HG03159 (cell line): ENCODE results near the gene STARD9.

ENCODE experiments used
- ATAC-seq: cut with Tn5 transposase; IDR thresholded peaks from one replicate; pipeline ENCODE4 v1.9.1; 2021; ENCODE audit warnings: mild to moderate bottlenecking, moderate library complexity; ENCODE audit not compliant: unreplicated experiment

STARD9 gene

GRCh38 chr15:42692536-42692935, 117.1 kb downstream of the STARD9 start:
- ATAC-seq: no peak

GRCh38 chr15:42692997-42693396, 117.6 kb downstream of the STARD9 start:
- ATAC-seq: no peak

GRCh38 chr15:42693496-42693895, 118.1 kb downstream of the STARD9 start:
- ATAC-seq: no peak

- ATAC-seq: no peak
Measured at GRCh38 chr15:42693942-42694341, 118.5 kb downstream of the STARD9 start.

- ATAC-seq: no peak
Measured at GRCh38 chr15:42694398-42694797, 119.0 kb downstream of the STARD9 start.

- ATAC-seq: no peak
Measured at GRCh38 chr15:42695527-42696071, 120.2 kb downstream of the STARD9 start.

- ATAC-seq: no peak
Measured at GRCh38 chr15:42696626-42697025, 121.2 kb downstream of the STARD9 start.

GRCh38 chr15:42704492-42704926, 129.1 kb downstream of the STARD9 start:
- ATAC-seq: no peak

- no peak for ATAC-seq
Measured at GRCh38 chr15:42705336-42705735, 129.9 kb downstream of the STARD9 start.

- ATAC-seq: no peak
Measured at GRCh38 chr15:42707068-42707467, 131.7 kb downstream of the STARD9 start.

- ATAC-seq: no peak
Measured at GRCh38 chr15:42707873-42708544, 132.6 kb downstream of the STARD9 start.

GRCh38 chr15:42710662-42711061, 135.3 kb downstream of the STARD9 start:
- ATAC-seq: no peak

GRCh38 chr15:42711746-42712145, 136.3 kb downstream of the STARD9 start:
- no peak for ATAC-seq

- ATAC-seq: no peak
Measured at GRCh38 chr15:42712584-42712983, 137.2 kb downstream of the STARD9 start.

- ATAC-seq: no peak
Measured at GRCh38 chr15:42716125-42716524, 140.7 kb downstream of the STARD9 start.

- ATAC-seq: no peak
Measured at GRCh38 chr15:42716626-42717025, 141.2 kb downstream of the STARD9 start.

- ATAC-seq: no peak
Measured at GRCh38 chr15:42719043-42719442, 143.6 kb downstream of the STARD9 start.

- no peak for ATAC-seq
Measured at GRCh38 chr15:42720071-42720470, 144.7 kb downstream of the STARD9 start.

GRCh38 chr15:42721016-42721415, 145.6 kb downstream of the STARD9 start:
- no peak for ATAC-seq

GRCh38 chr15:42721916-42722315, 146.5 kb downstream of the STARD9 start:
- ATAC-seq: no peak

- ATAC-seq: no peak
Measured at GRCh38 chr15:42723068-42723467, 147.7 kb downstream of the STARD9 start.

GRCh38 chr15:42724276-42724675, 148.9 kb downstream of the STARD9 start:
- ATAC-seq: no peak
